HG03097 (cell line): ENCODE data around the gene NELFB.

Experiments used
- ATAC-seq: cut with Tn5 transposase; IDR thresholded peaks from one replicate; pipeline ENCODE4 v1.9.1; 2021; ENCODE audit not compliant: unreplicated experiment, low FRiP score

Gene NELFB

DNA sequence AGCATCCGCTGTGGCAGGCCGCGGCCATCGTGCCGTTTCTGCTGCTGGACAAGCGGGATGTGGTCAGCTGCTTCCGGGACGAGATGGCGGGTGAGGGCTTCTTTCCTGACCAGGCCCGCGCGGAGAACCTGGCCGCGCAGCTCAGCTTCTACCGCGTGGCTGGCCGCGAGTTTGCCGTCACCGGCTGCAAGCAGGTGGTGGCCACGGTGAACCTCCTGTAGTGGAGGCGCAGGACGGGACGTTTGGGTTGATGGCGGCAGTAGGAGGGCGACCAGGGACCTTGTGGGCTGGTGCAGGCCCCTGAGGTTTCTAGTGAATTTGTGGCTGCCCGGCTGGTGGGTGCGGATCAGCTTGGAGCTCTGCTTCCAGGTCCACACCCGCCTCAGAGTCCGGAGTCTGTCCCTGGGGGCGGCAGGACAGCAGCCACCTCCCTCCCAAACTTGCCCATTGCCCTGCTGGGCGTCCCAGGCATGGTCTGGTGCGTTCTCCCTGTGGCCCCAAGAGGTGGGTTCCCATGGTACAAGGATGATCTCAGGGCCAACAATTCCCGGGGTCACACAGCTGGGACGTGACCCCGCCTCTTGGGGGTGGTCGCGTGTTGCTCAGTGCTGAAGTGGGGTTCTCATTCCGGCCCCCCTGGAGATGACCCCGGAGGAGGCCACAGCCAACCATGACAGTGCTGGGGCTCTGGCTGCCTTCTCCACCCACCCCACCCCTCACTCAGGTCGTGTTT is 24.8 kb downstream of the NELFB start:
- no peak for ATAC-seq

- no peak for ATAC-seq
Measured at GRCh38 chr9:137280474-137281344, 25.6 kb downstream of the NELFB start.

DNA sequence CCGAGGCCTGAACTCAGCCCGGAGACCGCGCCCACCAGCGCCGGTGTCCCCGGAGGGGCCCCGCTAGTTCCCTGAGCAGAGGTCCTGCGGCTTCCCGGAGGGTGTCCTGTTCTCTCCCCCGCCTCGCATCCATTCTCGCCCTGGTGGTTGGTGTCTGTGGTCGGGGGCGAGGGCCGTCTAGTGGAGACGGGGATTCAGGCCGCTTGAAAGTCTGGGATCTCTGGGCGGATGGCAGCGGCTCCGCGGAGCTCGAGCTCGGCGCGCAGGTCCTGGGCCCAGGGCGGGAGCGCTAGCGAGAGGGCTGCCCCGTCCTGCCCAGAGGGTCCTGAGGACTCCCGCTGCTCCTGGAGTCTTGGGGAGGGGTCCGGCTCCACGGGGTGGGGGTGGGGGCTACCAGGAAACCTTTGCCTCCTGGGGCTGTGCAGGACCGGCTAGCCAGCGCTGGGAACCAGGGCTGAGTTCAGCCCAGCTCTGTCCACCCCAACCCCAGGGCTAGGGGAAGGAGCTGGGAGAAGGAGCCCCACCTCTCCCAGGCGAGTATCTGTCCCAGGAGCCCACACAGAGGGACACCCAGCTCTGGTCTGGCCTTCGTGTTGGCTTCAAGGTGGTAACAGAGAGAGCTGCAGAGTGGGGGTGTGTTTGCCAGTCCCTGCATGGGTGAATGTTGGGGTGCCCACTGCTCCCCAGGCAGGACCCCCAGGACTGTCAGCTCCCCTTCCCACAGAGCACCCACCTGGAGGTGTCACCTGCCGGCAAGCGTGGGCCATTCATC is 26.4 kb downstream of the NELFB start:
- no peak for ATAC-seq

DNA sequence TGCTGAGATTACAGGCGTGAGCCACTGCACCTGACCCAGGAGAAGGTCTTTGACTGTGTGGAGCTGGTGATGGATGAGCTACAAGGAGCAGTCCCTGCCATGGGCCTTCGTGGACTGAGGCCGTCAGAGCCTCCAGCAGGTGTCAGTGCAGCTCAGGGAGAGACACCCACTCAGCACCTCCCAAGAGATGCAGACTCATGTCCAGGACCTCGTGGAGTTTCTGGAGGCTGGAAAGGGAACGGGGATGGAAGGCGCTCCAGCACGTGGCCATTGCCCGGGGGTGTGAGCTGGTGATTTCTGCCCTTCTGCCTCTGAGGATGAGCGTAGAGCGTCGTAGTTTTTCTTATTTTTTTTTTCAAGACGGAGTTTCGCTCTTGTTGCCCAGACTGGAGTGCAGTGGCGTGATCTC is 31.9 kb downstream of the NELFB start:
- no peak for ATAC-seq

- ATAC-seq, result no peak
Measured at GRCh38 chr9:137293094-137293481, 38.0 kb downstream of the NELFB start.

- ATAC-seq, result no peak
Measured at GRCh38 chr9:137293482-137294090, 38.5 kb downstream of the NELFB start.

DNA sequence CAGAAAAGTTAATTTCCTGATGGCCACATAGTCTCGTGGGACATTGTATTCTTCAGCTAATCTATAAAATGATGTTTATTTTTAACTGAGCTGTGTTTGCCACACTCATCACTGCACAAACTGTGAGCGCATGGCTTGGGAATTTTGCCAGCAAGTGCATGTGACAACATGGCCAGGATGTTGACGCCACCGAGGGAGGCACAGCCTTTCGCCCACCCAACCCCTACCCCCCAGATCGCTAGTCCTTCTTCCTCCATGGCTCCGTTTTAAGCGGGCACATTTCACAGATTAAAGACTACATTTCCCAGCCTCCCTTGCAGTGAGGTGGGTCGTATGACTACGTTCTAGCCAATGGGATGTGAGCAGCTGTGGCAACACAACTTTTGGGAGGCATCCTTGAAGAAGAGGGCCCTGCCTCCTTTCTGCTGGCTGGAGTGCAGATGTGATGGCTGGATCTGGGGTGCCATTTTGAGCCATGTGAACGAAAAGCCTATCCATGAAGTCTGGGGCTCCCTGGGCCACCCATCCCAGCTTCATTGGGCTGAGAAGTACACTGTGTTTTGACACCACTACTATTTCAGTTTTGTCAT is 39.1 kb downstream of the NELFB start:
- no peak for ATAC-seq

- ATAC-seq, result no peak
Measured at GRCh38 chr9:137294681-137295237, 39.6 kb downstream of the NELFB start.

GRCh38 chr9:137295238-137295811 is 40.2 kb downstream of the NELFB start:
- ATAC-seq, result no peak

DNA sequence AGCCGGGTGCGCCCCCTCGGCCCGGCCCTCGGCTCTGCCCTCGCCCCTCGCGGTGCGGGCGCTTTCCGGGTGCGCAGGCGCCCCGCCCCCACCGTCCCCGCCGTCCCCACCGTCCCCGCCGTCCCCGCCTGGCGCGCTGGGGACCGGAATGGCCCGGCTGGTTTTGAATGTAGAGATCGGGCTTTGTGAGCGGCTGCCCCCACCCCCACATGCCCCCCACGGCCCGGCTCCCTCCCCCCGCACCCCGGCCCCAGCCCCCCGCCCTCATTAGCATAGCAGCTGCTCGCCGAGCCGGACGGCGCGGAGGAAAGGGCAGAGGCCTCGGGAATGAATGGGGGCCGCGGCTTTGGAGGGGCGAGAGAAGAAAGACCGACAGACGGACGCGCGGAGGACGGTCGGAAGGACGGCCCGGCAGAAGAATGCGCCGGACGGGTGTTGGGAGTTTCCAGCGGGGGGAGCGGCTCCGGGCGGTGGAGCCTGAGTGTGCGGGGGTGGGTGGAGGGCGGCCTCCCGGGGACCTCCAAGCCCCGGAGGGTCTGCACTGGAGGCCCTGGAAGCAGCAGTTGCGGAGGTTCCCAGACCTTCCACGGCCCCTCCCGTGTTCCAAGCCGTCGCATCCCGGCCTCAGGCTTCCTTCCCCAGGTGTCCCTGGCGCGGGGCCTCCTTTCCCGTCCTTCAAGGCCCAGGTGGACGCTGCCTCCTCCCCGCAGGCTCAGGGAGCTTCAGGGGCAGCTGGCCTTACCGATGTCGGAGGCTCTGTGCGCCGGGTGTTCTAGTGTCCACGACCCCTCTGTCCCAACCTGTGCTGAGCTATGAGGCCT is 40.9 kb downstream of the NELFB start:
- ATAC-seq, result no peak

GRCh38 chr9:137296670-137297664 is 41.8 kb downstream of the NELFB start:
- no peak for ATAC-seq

DNA sequence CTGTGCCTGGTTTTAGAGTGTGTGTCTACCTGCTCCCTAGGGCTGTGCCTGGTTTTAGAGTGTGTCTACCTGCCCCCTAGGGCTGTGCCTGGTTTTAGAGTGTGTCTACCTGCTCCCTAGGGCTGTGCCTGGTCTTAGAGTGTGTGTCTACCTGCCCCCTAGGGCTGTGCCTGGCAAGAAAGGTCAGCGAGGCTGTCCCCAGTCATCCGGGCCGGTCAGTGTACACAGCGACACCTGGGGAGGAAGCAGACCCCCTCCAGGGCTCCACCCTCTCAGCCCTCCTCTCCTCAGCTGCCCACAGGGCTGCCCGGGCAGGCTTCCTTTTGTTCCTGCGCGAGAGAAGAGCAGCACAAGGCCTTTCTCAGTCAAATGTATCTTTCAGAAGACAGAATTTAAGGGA is 42.8 kb downstream of the NELFB start:
- no peak for ATAC-seq

DNA sequence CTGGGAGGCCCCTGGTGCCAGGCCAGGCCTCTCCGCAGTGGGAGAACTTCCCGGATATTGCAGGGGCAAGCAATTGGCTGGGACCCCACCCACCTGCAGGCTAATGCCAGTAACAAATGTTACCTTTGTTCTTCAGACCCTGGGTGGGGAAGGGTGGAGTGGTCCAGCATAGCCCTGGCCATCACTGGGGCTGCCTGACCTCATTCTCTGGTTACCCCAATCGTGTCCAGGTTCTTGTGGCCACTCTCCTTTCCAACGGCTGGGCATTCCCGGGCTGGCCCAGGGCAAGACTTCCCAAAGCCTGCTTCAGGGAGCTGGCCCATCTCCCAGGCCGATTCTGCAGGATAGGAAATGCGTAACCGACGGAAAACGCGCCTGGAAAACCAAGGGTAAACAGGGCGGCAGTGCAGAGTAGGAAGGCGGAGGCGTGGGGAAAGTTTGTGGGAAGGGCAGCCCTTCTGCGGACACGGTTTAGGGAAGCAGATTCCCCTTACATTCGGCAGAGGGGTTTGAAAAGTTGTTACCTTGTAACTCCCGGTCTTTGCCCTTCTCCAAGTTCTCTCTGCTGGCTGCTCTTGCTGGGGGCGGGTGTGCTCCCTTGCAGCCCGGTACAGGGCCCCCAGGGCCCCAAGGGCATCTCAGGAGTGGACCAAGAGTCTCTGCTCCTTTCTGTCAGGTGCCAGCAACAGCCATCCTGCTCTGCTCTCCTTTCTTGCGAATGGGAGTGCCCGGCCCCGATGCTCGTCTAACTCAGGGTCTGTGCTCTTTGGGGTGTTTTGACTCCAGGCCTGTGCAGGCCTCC is 43.5 kb downstream of the NELFB start:
- ATAC-seq, result no peak

DNA sequence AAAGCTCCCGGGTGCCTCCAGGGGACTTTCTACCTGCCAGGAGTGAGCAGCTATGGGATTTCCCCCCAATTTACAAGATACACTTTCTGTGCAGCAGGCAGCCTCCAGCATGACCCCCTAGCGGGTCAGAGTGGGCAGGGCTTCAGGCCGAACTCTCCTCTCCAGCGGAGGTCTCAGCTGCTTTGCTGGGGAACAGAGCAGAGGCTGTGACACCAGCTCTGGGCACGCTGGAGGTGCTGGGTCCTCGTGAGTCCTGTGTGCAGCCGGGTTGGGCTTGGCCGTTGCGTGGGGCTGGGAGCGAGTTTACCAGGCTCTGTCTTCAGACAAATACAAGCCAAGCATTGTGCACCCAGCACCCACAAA is 44.1 kb downstream of the NELFB start:
- no peak for ATAC-seq

DNA sequence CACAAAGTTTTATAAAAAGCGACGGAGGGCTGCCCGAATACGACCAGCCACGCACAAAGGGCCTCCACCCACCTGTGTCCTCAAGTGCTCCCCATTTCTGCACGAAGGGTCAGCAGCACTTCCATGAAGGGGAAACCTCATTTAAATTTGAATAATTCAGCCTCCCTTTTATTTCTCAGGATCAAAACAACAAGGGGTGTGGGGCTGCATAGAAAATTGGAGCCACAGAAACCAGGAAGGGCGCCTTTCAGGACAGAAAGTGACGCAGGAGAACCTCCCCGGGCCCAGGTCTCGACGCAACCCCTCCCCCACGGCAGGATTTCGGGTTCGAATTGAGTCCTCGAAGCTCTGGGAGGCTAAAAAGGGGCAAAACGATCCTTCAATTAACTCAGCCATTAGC is 44.8 kb downstream of the NELFB start:
- ATAC-seq, result no peak

- no peak for ATAC-seq
Measured at GRCh38 chr9:137300567-137301080, 45.5 kb downstream of the NELFB start.
